ENCODE data around the gene DHX32. TPM values are rescaled to one million over a fixed set of nuclear protein-coding genes. Genes with fewer than 3 reads are reported as not detected.

The DHX32 gene
- total RNA-seq, 1 donor from 2014 or later, result 39.4 TPM

DNA sequence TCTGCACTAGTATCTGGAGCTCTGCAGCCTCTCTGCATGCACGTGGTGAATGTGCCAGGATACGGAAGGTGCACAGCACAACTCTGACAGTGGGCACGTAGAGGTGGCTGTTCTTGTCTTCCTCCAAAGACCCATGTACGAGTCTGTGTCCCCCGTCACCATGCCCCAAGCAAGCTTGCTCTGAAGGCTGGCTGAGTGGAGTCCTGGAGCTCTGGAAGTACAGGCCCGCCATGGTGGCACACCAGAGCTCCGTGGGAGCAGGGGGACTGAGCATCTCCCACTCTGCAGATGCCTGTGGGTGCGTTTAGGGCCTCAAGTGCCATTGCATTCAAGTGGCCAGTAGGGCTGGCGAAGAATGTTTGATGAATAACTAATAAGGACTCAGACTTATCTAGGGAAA, 40.7 kb downstream of the DHX32 start:
- H3K27ac Mint-ChIP-seq (ENCODE audit: unreplicated experiment), result no peak overlapping the region
- peaks cover 32% of the 10 kb centered on the region for H3K36me3 ChIP-seq (ENCODE audit: insufficient read depth, low read length)

DNA sequence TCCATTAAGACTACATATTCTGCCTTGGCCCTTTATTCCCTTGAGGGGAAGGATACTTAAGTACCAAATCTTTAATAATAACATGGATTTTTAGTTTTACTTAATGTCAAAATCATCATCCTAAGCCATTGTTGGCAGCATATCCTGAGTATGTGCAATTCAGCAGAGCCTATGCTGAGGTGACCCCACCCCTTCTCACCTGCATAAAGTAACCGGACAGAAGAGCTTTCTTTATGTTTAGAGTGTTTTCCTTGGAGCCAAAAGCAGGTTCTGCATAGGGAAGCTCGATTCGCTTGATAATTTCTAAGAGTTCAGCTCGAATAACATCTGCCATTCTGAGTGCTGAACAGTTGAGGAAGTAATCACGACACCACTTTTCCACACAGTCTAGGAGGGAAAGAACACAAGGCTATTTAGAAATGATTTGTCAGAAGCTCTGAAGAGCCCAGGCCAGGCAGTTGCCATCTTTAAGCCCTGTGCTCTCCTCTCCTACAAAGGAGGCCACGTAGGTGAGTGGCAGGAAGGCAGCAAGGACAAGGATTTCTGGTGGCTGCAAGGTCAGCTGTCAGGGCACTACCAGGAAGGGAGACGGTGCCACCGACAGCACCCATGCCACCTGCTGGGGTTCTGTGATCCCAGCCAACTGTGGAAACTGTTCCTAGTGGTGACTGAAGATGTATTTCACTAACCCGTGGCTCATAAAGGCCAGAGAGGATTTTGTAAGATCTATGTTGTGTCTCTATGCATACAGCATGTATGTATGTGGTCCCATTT, 42.1 kb downstream of the DHX32 start:
- Mint-ChIP-seq H3K4me3 (ENCODE audit: unreplicated experiment) (no peak overlapping the region), H3K36me3 (ENCODE audit: low read depth, unreplicated experiment) (peaks cover 15% of the 10 kb centered on the region), H3K27me3 (ENCODE audit: low read depth, unreplicated experiment) (no peaks in the 10 kb centered on the region), H3K4me1 (ENCODE audit: low read depth, unreplicated experiment) (peaks cover 8% of the 10 kb centered on the region), H3K9me3 (ENCODE audit: unreplicated experiment) (no peaks in the 10 kb centered on the region), H3K27ac (ENCODE audit: unreplicated experiment) (no peak overlapping the region)
- H3K36me3 ChIP-seq (ENCODE audit: insufficient read depth, low read length), result peaks cover 32% of the 10 kb centered on the region
- H3K4me3 ChIP-seq (ENCODE audit: insufficient read depth, low read depth, low read length), result no peak overlapping the region
- no peak for DNase-seq (ENCODE audit: low read depth)
- no peaks in the 10 kb centered on the region for H3K79me2 ChIP-seq (ENCODE audit: insufficient read depth, low read length)
- FAIRE-seq, result no peak
- H3K4me2 ChIP-seq (ENCODE audit: low read length), result no peak overlapping the region
- peaks cover 18% of the 10 kb centered on the region for H4K20me1 ChIP-seq (ENCODE audit: insufficient read depth, low read length)
- peaks cover 4% of the 10 kb centered on the region for H3K4me1 ChIP-seq (ENCODE audit: insufficient read depth, low read length)
- no peaks in the 10 kb centered on the region for H3K9me3 ChIP-seq (ENCODE audit: insufficient read depth, low read depth, low read length)
- H3K27me3 ChIP-seq (ENCODE audit: insufficient read depth, low read length), result no peaks in the 10 kb centered on the region
- TF ChIP-seq EZH2 (IDR thresholded peaks at IDR 0.05; ENCODE audit: insufficient read depth, low read length), result no peak
- TF ChIP-seq, protein P1, sequence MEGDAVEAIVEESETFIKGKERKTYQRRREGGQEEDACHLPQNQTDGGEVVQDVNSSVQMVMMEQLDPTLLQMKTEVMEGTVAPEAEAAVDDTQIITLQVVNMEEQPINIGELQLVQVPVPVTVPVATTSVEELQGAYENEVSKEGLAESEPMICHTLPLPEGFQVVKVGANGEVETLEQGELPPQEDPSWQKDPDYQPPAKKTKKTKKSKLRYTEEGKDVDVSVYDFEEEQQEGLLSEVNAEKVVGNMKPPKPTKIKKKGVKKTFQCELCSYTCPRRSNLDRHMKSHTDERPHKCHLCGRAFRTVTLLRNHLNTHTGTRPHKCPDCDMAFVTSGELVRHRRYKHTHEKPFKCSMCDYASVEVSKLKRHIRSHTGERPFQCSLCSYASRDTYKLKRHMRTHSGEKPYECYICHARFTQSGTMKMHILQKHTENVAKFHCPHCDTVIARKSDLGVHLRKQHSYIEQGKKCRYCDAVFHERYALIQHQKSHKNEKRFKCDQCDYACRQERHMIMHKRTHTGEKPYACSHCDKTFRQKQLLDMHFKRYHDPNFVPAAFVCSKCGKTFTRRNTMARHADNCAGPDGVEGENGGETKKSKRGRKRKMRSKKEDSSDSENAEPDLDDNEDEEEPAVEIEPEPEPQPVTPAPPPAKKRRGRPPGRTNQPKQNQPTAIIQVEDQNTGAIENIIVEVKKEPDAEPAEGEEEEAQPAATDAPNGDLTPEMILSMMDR (IDR thresholded peaks at IDR 0.05; ENCODE audit: insufficient read depth, low read depth, low read length), result no peak
- no peak overlapping the region for H3K9ac ChIP-seq (ENCODE audit: low read length)
- H3K27ac ChIP-seq (ENCODE audit: low read depth, low read length), result no peak overlapping the region
- H2AFZ ChIP-seq (ENCODE audit: low read depth, low read length), result no peak overlapping the region

More for the DNA sequence above, 40.7 kb downstream of the DHX32 start:
- H4K20me1 ChIP-seq (ENCODE audit: insufficient read depth, low read length), result peaks cover 21% of the 10 kb centered on the region
- Mint-ChIP-seq H3K4me1 (ENCODE audit: low read depth, unreplicated experiment) (peaks cover 9% of the 10 kb centered on the region), H3K9me3 (ENCODE audit: unreplicated experiment) (no peaks in the 10 kb centered on the region), H3K36me3 (ENCODE audit: low read depth, unreplicated experiment) (peaks cover 14% of the 10 kb centered on the region), H3K4me3 (ENCODE audit: unreplicated experiment) (no peak overlapping the region), H3K27me3 (ENCODE audit: low read depth, unreplicated experiment) (no peaks in the 10 kb centered on the region)
- DNase-seq (ENCODE audit: low read depth), result no peak
- H3K27ac ChIP-seq (ENCODE audit: low read depth, low read length), result no peak overlapping the region
- TF ChIP-seq, protein P1 (IDR thresholded peaks at IDR 0.05; ENCODE audit: insufficient read depth, low read depth, low read length), result no peak
- no peak for TF ChIP-seq EZH2 (IDR thresholded peaks at IDR 0.05; ENCODE audit: insufficient read depth, low read length)
- H3K79me2 ChIP-seq (ENCODE audit: insufficient read depth, low read length), result no peaks in the 10 kb centered on the region
- no peak for FAIRE-seq
- no peak overlapping the region for H3K4me2 ChIP-seq (ENCODE audit: low read length)
- no peak overlapping the region for H3K4me3 ChIP-seq (ENCODE audit: insufficient read depth, low read depth, low read length)
- peaks cover 4% of the 10 kb centered on the region for H3K4me1 ChIP-seq (ENCODE audit: insufficient read depth, low read length)
- H3K9ac ChIP-seq (ENCODE audit: low read length), result no peak overlapping the region
- no peaks in the 10 kb centered on the region for H3K9me3 ChIP-seq (ENCODE audit: insufficient read depth, low read depth, low read length)
- no peak overlapping the region for H2AFZ ChIP-seq (ENCODE audit: low read depth, low read length)
- H3K27me3 ChIP-seq (ENCODE audit: insufficient read depth, low read length), result no peaks in the 10 kb centered on the region

DNA sequence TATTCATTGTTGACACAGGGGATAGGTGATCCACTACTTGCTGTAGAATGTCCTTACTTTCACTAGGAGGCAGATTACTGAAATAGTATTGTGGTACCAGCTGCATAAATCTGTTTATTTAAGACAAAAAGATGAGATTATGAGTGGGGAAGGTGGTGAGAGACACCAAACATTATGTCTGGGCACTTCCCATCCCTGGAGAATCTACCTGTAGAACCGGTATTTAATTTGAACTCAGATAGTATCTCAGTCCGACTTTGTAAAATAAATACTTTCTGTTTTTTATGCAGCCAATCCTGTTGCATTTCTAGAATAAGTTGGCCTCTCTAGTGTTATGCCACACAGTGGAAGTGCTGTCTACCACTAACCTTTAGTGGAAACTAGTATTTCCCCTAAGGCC, 44.3 kb downstream of the DHX32 start:
- peaks cover 43% of the 10 kb centered on the region for H3K36me3 ChIP-seq (ENCODE audit: insufficient read depth, low read length)
- H3K27me3 ChIP-seq (ENCODE audit: insufficient read depth, low read length), result no peaks in the 10 kb centered on the region
- H2AFZ ChIP-seq (ENCODE audit: low read depth, low read length), result no peak overlapping the region
- TF ChIP-seq, protein P1 (IDR thresholded peaks at IDR 0.05; ENCODE audit: insufficient read depth, low read depth, low read length), result no peak
- no peak for TF ChIP-seq EZH2 (IDR thresholded peaks at IDR 0.05; ENCODE audit: insufficient read depth, low read length)
- Mint-ChIP-seq H3K9me3 (ENCODE audit: unreplicated experiment) (no peaks in the 10 kb centered on the region), H3K27ac (ENCODE audit: unreplicated experiment) (peak overlapping the region; percentile 1), H3K27me3 (ENCODE audit: low read depth, unreplicated experiment) (no peaks in the 10 kb centered on the region), H3K4me3 (ENCODE audit: unreplicated experiment) (no peak overlapping the region), H3K4me1 (ENCODE audit: low read depth, unreplicated experiment) (peaks cover 5% of the 10 kb centered on the region), H3K36me3 (ENCODE audit: low read depth, unreplicated experiment) (peaks cover 14% of the 10 kb centered on the region)
- peaks cover 4% of the 10 kb centered on the region for H3K4me1 ChIP-seq (ENCODE audit: insufficient read depth, low read length)
- no peaks in the 10 kb centered on the region for H3K79me2 ChIP-seq (ENCODE audit: insufficient read depth, low read length)
- no peak overlapping the region for H3K4me3 ChIP-seq (ENCODE audit: insufficient read depth, low read depth, low read length)
- no peak for DNase-seq (ENCODE audit: low read depth)
- no peak for FAIRE-seq
- peaks cover 21% of the 10 kb centered on the region for H4K20me1 ChIP-seq (ENCODE audit: insufficient read depth, low read length)
- H3K27ac ChIP-seq (ENCODE audit: low read depth, low read length), result no peak overlapping the region
- H3K4me2 ChIP-seq (ENCODE audit: low read length), result no peak overlapping the region
- no peaks in the 10 kb centered on the region for H3K9me3 ChIP-seq (ENCODE audit: insufficient read depth, low read depth, low read length)
- H3K9ac ChIP-seq (ENCODE audit: low read length), result no peak overlapping the region
